ENCODE results near the gene ABCA6.

GRCh38 chr17:69123626-69124025 lies 18.1 kb downstream of the ABCA6 start:
- no peak for TF ChIP-seq CHD4 (IDR thresholded peaks at IDR 0.05; ENCODE audit: borderline replicate concordance, low read length)
- no peak for TF ChIP-seq TBL1XR1 (IDR thresholded peaks at IDR 0.05; ENCODE audit: borderline replicate concordance, low read length, partially characterized antibody)
- TF ChIP-seq ZNF577 (CRISPR knock-in tag; IDR thresholded peaks at IDR 0.05; ENCODE audit: borderline replicate concordance, low read depth) = no peak
- no peak for TF ChIP-seq MAFK (conservative IDR thresholded peaks at IDR 0.05 in 1 of 2, IDR thresholded peaks at IDR 0.05 in 1 of 2; ENCODE audit: low read length in 2 of 2)
- no peak for TF ChIP-seq ZNF530 (CRISPR knock-in tag; IDR thresholded peaks at IDR 0.05; ENCODE audit: low read depth)
- no peak for TF ChIP-seq RARG (CRISPR knock-in tag; IDR thresholded peaks at IDR 0.05; ENCODE audit: low read depth)
- no peak for TF ChIP-seq PCBP1 (IDR thresholded peaks at IDR 0.05; ENCODE audit: borderline replicate concordance, low read depth, low read length)
- TF ChIP-seq KDM4B (CRISPR knock-in tag; IDR thresholded peaks at IDR 0.05) = no peak
- no peak for TF ChIP-seq HMG20B (CRISPR knock-in tag; conservative IDR thresholded peaks at IDR 0.05)
- TF ChIP-seq POLR2A (IDR thresholded peaks at IDR 0.05; ENCODE audit: insufficient read depth in 1 of 2, low read depth in 2 of 2, low read length in 2 of 2) = no peak
- no peak for TF ChIP-seq CTCF (CRISPR knock-in tag; IDR thresholded peaks at IDR 0.05)
- TF ChIP-seq POLR2AphosphoS5 (IDR thresholded peaks at IDR 0.05; ENCODE audit: low read depth, low read length) = no peak

All from HepG2 (cell line).